GM19043 (cell line): Measurements from ENCODE around the gene KCTD3.

ENCODE experiments used
- ATAC-seq: cut with Tn5 transposase; IDR thresholded peaks from one replicate; pipeline ENCODE4 v1.9.1; 2021; ENCODE audit warnings: low read depth; ENCODE audit not compliant: unreplicated experiment

Gene KCTD3

DNA sequence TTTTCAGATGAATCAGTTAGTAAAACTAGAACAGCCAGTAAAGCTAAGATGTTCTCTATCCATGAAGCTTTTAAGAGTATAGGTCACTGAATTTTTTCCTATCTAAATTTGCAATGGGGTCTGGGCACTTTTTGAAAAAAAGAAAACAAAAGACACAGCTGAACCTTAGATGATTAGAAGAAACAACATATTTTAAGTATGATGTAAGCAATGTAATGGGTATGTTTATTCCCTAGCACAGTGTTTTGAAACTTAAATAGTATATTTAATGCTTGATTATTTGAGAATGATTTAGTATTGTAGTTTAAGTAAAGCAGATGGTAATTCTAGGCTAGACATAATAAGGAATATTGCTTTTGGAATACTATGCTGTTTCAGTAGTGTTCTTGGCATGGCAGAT lies 36.2 kb downstream of the KCTD3 start:
- no peak for ATAC-seq

- no peak for ATAC-seq
These were observed 38.0 kb downstream of the KCTD3 start for GRCh38 chr1:215605011-215605621.

GRCh38 chr1:215606036-215606435 lies 38.9 kb downstream of the KCTD3 start:
- no peak for ATAC-seq

GRCh38 chr1:215606564-215607168 lies 39.6 kb downstream of the KCTD3 start:
- no peak for ATAC-seq

DNA sequence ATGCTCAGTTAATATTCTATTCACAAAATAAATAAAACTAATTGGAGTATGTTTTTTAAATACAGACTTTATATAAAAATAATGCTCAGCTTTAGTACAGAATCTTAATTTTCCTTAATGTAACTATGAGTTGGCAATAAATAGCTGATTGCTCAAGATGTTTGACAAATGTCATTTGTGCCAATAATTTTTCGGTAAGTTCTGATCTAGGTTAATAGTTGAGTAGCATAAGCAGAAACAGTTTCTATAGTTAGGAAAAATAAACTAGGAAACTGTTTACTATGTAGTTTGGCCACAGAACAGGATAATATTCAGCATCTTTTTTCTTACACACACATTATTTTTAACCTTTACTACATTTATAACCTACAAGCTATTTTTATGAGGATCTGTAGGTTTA lies 40.3 kb downstream of the KCTD3 start:
- ATAC-seq, result no peak

DNA sequence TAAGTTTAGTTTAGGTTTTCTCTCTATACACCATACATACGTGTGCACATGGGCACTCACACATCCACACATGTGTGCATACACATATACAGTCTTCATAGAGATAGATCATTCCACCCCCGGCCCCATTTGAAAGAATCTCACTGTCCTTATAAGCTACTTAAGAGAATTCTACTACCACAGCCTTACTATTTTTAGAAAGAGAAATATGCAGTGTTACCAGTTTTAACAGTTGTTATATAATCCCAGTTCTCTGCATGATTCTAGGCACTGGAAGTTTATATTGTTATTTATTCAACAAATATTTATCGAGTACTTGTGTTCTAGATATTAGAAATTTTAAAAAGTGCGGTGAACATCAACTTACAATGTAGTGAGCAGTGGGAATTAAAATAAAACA lies 41.5 kb downstream of the KCTD3 start:
- ATAC-seq, result no peak

- no peak for ATAC-seq
These were observed 45.3 kb downstream of the KCTD3 start for GRCh38 chr1:215612391-215612790.

DNA sequence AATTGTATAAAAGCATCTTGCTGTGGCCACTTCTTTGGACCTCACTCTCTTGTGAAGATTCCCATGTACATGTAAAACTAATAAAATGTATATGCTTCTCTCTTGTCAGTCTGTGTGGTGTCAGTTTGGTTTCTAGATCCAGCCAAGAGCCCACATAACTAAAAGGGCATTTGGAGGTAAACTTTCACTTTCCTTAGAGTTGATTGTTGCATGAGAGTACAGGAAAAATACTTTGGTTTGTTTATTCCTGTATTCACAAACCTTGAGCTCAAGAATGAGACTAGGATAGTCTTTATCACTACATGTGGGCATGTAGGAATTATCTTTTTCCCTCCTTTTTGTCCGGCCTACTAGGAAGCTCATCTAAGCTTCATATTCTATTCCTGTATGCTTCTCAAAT lies 50.9 kb downstream of the KCTD3 start:
- peak; percentile 62 for ATAC-seq

GRCh38 chr1:215623162-215623561 lies 56.1 kb downstream of the KCTD3 start:
- ATAC-seq, result no peak

DNA sequence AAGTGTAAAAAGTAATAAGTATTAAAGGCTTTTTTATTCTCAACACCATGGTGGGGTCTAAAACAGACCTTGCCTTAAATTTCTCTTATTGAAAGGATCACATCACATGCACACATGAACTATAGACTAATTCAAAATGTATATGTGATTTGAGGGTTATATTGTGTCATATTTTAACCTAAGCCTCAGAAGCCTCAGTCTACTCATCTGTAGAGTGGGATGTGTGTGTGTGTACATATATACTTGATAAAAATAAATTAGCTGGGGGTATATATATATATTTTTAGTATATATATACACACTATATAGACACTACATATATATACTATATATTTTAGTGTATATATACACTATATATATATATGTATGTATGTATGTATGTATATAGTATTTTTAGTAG lies 58.8 kb downstream of the KCTD3 start:
- ATAC-seq, result no peak

GRCh38 chr1:215631040-215631439 lies 63.9 kb downstream of the KCTD3 start:
- no peak for ATAC-seq

DNA sequence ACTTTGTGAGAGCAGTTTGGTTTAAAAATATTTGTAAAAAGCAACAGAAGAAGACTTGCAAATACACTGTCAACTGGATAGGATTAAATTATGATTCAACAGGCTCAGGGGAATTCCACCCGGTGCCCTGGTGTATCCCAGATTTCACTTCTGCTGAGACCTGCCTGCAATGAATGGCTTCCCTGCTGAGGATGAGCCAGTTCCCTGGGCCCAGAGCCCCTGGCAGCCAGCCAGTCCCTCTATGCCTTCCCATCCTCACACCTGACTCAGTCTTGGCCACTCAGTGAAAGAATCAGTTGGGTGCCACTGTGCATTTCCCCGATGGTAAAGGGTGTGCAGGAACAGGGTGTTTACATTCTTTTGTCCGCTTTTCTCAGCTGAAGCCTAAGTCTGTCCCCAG lies 64.4 kb downstream of the KCTD3 start:
- no peak for ATAC-seq

DNA sequence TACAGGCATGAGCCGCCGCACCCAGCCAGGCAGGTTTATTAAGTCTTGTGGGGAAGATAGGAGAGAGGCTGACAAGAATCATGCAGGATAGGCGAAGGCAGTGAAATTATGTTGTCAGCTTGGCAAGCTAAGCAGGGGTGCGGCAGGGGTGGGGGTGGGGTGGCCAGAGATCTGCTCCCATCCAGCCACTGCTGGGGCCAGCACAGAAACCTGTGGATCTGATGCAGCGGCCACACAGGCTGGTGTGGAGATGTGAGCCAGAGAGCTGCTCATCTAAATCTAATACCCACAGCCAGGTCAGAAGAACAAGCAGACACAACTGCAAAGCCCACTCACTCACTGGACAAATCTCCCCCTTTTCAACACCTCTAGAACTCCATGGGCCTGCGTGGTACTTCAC lies 68.7 kb downstream of the KCTD3 start:
- no peak for ATAC-seq

DNA sequence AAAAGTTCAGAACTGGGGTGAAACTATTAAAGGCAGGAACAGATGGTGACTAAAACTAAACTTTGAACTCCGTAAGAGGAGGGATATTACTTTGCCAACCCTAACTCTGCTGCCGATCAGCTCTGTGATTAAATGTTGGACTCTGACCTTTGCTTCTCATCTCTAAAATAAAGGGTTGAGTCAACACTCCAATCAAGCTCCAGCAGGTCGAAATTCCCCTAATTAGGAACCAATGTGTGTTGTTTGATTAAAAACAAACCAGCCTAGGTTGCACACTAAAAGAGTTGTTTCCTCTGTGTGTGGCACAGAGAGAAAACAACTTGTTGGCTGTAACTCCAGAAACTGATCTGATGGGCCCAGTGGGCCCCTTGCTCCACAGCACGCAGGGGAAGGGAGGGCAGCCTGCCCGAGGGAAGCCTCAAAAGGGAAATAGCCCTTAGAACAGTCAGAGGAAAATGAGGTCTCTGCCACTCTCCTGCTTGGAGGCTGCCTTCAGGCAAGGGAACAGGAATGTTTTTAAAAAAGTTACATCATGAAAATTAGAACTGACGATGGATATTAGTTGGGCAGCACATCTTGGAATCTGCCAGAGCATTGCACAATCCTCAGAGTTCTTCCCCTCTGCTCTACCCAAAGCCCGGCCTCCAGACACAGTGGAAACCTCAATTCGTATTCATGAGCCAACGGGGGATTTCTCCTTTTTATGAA lies 69.3 kb downstream of the KCTD3 start:
- ATAC-seq, result no peak

DNA sequence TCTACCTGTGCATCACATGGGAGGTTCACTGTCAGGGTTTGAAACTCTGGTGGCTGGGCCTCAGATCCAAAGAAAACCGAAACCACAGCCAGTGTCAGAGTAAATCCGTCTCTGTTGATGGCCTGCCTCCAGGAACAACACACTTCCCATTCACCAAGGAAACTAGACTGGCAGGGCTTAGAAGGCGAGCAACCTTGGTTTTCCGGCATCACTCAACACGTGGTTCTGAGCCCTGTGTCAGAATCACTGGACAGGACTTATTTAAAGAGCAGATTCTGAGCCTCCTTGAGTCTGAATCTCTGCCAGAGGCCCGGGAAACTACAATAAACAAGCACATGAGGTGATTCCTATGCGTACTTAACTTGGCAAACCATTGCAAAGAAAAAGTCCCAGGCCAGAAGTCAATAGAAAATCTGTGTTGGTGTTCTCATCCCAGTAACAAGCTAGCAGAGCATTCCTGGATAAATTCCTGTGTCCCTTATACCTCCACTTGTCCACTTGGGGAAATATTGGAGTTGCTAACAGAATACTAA lies 70.0 kb downstream of the KCTD3 start:
- ATAC-seq, result no peak

- no peak for ATAC-seq
These were observed 73.5 kb downstream of the KCTD3 start for GRCh38 chr1:215640429-215641148.

DNA sequence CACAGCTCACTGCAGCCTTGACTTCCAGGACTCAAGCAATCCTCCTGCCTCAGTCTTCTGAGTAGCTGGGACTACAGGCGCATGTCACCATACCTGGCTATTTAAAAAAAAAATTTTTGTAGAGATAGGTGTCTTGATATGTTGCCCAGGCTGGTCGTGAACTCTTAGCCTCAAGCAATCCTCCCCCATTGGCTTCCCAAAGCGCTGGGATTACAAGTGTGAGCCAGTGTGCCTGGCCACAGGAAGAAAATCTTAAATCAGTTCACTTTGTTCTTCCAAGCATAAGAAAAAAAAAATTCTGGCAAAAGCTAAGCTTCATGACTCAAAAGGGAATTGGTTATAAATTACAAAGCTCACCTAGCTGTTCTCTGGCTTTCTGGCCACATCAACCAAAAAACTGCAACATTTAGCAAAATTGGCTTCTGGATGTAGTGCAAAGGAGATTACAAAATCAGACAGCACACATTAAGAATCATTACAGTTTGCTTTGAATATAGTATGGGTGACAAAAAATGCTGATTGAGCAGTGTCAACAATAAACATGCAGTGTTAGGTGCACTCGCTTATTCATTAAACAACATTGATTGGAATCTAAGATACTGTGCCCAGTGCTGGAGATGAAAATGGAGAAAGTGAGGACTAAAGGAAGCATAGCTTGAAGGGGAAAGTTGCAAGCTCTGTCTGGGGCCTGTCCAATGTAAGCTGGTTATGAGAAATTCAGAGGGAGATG lies 76.7 kb downstream of the KCTD3 start:
- ATAC-seq, result no peak

GRCh38 chr1:215645182-215645581 lies 78.1 kb downstream of the KCTD3 start:
- ATAC-seq, result no peak

GRCh38 chr1:215645861-215646260 lies 78.8 kb downstream of the KCTD3 start:
- no peak for ATAC-seq

DNA sequence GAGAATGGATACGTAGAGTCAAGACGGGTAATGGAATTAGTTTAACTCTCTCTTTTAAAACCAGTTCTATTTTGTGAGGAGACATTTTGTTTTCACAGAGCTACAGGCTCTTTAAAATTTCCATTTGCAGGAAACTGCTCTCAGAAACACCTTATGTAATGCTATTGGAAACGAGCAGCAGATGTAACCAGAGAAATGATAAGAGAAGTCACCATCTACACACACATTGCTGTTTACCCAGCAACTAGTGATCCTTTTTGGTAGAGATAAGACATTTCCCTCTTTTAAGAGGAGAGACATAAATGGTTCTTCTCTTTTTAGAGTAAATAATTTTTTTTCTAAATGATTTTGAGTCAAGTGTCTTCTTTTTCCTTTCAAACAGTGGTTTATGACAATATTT lies 80.6 kb downstream of the KCTD3 start:
- ATAC-seq, result no peak

GRCh38 chr1:215648957-215649356 lies 81.9 kb downstream of the KCTD3 start:
- ATAC-seq, result no peak
